ENCODE results near the gene RAD51B.
"Not testable (repeated sequence)": the region's sequence is repeated elsewhere in the genome, so short reads cannot be mapped to it uniquely, and the experiment has no call there.

Gene RAD51B

DNA sequence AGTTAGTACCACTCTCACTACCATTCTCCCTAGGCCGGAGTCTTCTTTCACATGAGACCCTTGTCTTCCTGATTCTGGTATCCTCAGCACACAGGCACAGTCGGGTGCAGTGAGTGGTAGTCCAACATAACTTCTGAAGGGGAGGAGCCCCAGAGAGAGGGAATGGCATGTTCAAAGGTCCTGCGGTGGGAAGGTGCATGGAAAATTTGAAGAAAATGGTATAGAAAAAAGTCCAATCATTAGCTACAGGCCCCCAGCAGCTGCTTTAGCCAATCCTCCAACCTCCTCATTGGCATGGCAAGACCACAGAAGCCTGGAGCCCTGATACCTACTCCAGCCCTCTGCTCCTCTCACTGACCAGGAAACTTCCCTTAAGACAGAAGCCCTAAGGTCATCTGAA, 876.7 kb downstream of the RAD51B start:
- in situ Hi-C loops (cut with MboI; ENCODE audit: low sequenced_read_pairs) = no loop called here

DNA sequence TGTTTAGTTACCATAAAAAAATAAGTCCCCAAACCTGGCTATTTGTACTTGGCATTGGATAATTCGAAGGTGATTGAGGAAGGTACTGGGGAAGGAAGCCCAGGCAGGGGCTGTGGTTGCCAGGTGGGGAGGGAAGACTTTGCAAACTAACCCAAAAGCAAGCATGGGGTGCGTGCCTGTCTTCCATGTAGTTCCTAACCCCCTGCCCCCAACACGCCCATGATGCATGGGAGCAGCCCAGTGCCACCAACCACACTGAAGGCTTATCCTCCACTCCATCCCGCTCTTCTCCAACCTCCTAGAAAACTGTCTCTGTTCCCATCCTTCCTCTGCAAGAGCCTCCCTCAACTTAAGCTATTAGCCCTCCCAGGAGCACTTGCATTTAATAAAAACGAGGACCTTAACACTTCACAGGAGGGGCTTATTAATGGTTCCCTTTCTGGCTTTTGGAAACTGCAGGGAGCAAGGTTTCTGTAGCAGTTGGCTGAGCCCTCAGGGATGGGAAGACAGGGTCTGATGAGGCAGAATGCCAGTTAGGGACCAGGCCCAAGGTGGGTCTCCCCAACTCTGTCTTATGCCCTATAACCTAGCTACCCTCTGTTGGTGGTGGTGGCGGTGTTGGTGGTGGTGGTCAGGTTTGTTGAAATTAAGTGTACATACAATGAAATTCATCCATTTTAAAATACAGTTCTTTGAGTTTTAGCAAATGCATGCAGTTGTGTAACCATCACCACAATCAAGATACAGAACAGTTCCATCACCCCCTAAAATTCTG, 877.3 kb downstream of the RAD51B start:
- in situ Hi-C loops (cut with MboI; ENCODE audit: low sequenced_read_pairs) = no loop called here

DNA sequence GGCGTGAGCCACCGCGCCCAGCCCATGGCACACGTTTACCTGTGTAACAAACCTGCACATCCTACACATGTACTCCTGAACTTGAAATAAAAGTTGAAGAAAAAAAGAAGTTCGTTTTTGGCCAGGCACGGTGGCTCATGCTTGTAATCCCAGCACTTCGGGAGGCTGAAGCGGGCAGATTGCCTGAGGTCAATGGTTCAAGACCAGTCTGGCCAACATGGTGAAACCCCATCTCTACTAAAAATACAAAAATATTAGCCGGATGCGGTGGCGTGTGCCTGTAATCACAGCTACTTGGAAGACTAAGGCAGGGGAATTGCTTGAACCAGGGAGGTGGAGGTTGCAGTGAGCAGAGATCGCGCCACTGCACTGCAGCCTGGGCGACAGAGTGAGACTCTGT, 879.2 kb downstream of the RAD51B start:
- in situ Hi-C loops (cut with MboI; ENCODE audit: low sequenced_read_pairs) = not testable (repeated sequence)

- in situ Hi-C loops (cut with MboI; ENCODE audit: low sequenced_read_pairs) = no loop called here
These were observed 881.6 kb downstream of the RAD51B start for GRCh38 chr14:68701001-68701741.

- in situ Hi-C loops (cut with MboI; ENCODE audit: low sequenced_read_pairs) = no loop called here
These were observed 882.6 kb downstream of the RAD51B start for GRCh38 chr14:68702135-68702534.

DNA sequence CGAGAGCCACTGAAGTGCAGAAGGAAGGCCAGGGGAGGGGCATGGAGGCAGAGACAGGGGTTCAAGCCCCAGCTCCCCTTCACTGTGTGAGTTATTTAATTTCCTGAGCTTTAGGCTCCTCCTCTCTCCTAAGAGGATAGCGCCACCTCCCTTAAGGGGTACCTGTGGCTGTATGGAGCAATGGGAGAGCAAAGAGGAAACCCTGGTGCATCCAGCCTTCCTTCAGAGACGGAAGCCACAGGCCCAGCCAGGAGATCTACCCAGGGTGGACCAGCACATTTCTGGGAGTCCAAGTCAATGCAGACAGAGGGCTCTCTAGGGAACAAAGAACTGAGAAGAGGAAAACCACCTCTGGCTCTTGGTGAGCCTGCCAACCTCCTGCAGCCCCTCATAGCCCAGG, 883.0 kb downstream of the RAD51B start:
- in situ Hi-C loops (cut with MboI; ENCODE audit: low sequenced_read_pairs) = no loop called here

DNA sequence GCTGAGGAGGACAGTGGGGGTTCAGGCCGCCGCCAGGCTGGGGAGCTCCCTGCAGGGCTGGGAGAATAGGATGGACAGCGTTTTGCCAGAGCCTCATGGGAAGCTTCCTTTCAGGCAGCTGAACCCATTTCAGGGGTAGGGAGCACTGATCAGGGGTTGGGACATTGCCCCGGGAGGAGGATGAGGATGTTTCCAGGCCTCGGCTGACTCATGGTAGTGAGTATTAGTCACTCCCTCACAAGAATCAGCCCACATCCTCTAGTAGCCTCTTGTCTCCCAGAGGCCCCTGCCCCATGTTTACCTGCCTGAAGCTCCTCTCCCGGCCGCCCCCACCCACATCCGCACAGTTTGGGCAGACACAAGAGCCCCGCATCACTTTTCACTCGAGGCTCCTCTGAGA, 883.5 kb downstream of the RAD51B start:
- in situ Hi-C loops (cut with MboI; ENCODE audit: low sequenced_read_pairs) = no loop called here

DNA sequence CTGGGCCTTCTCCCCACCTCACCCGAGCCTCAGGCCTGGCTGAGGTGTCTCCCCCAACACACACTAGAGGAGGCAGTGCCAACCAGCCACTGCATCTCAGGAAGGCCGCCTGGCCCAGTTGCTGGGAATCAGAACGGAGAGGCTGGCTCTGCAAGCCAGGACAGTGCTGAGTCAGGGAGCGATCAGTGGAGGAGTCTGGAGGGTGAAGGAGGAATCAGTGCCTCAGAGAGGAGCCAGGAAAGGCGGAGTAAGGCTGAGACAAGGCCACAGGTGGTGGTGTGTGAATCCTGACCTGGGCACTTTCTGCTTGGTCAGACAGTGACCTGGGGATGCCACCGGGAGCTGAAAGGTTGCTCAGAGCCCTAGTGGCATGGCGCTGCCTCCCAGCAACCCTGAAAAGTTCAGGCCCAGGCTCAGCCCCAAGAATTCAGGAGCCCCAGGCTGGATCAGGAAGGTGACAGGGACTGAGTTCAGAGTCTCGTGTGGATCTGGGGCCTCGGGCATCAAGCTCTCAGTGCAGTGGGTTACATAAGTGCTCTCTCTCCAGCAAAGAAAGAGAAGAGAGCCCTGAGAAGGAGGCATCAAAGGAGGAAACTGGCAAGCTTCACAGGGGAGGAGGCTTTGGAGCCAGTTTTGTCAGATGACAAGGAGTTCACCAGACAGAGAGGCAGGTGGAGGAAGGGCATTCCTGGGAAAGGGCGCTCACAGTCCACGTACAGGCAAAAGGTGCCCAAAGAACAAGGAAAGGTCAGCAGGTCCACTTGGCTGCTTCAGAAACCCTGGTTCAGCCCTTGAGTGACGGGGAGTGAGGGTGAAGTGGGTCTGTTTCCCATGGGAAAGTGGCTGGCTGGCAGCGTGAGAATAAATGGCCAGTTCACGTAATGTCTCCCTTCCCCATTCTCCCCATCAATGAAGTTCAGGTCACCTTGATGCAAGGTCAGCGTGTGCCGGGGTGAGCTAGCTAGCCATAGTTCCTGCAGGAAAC, 885.4 kb downstream of the RAD51B start:
- in situ Hi-C loops (cut with MboI; ENCODE audit: low sequenced_read_pairs) = no loop called here

DNA sequence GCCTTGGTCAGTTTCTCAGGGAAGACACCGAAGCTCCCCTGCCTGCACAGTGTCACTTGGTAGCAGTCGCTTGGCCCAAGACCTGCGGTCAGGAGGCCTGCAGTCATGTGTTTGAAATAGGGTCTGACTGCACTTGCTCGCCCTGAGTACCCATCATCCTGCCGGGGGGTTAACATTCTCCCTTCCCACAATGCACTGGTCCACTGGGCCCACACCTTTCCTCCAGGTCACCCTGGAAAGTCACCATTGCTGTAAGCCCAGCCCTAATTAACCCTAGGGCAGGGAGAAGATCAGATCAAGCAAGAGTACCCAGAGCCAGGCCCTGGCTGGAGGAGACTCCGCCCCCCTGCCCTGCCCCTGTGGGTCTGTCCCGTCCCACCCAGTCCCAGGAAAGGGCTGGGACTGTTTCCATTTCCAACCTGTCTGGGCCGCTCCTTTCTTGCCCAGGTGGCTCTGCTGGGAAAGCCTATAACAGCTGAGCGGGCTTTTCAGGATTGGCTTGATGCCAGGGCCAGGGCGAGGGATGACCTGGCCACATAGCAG, 886.2 kb downstream of the RAD51B start:
- in situ Hi-C loops (cut with MboI; ENCODE audit: low sequenced_read_pairs) = no loop called here

DNA sequence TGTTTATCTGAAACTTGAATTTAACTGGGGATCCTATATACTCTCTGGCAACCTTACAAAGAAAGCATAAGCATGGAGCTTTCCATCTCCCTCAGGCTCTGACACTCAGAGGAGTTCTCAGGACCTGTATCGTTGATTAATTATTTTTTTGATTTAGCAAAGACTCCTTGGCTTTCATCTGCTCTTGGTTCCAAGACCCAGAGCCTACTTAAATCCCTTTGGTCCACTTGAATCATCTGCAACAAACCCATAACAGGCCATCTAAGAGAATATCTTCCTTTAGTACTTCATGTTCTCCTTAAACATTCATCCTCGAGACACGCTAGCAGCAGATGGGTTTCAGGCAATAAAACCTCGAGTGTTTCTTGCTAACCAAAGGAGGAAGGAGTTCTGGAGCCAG, 887.9 kb downstream of the RAD51B start:
- in situ Hi-C loops (cut with MboI; ENCODE audit: low sequenced_read_pairs) = no loop called here

GRCh38 chr14:68708343-68708742, 888.8 kb downstream of the RAD51B start:
- in situ Hi-C loops (cut with MboI; ENCODE audit: low sequenced_read_pairs) = no loop called here

- in situ Hi-C loops (cut with MboI; ENCODE audit: low sequenced_read_pairs) = no loop called here
These were observed 889.4 kb downstream of the RAD51B start for GRCh38 chr14:68709007-68709406.

- in situ Hi-C loops (cut with MboI; ENCODE audit: low sequenced_read_pairs) = no loop called here
These were observed 891.2 kb downstream of the RAD51B start for GRCh38 chr14:68710776-68711175.

- in situ Hi-C loops (cut with MboI; ENCODE audit: low sequenced_read_pairs) = no loop called here
These were observed 892.2 kb downstream of the RAD51B start for GRCh38 chr14:68711561-68712309.

GRCh38 chr14:68712703-68713370, 893.3 kb downstream of the RAD51B start:
- in situ Hi-C loops (cut with MboI; ENCODE audit: low sequenced_read_pairs) = no loop called here

DNA sequence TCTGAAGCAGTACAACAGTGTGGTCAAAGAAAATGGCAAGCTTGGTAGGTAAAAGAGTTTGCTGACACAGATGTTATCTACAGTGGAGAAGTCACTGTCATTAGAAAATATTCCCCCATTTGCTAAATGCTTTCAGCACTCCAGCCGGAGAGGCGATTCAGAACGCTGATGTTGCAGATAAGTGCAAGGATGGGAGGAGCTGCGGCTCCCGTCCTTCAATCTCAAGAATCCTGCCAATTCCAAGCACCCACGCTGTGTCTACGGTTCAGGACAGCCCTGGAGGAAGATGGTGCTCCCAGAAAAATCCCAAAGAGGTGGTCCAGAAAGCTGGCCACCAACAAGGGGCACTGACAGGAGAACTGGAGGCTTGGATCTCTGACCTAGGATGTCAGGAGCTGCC, 894.2 kb downstream of the RAD51B start:
- in situ Hi-C loops (cut with MboI; ENCODE audit: low sequenced_read_pairs) = no loop called here

DNA sequence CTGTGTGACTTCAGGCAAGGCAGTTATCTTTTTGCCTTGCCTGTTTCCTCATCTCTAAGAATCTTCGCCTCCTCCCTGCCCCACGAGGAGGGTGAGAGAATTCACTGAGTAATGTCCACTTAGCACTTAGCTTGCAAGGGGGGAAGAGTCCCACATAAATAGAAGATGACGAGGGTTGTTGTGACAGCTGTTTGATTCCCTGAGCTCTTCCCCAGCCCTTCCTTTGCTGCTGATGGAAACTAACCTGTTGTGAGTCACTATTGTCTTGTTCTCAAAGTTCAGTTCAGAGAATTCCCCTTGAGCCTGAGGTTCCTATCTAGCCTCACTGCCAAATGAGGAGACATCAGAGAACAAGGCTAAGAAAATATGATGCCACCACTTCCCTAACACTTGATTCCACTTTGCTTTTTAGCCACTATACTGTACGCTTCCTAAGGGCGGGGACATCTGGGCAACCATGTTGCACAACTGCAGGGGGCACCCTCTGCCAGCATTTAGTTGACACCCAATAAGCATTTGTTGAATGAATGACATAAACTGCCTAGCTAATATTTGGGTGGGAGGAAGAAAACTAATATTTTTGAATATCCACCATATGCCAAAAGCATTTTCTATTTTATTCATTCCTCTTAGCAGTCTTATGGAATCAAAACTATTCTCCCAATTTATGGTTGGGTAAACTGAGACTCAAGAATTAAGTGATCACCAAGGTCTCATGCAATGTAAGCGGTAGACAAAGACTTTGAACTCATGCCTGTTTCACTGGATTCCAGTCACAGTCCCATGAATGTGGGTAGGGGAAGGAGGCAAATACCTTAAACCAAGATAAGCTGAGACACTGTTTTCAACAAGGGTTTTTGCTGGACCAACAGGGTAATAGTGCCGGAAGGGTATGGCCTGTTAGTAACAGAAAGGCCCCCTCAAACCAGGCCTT, 895.7 kb downstream of the RAD51B start:
- in situ Hi-C loops (cut with MboI; ENCODE audit: low sequenced_read_pairs) = no loop called here

- in situ Hi-C loops (cut with MboI; ENCODE audit: low sequenced_read_pairs) = no loop called here
These were observed 897.1 kb downstream of the RAD51B start for GRCh38 chr14:68716698-68717097.
